Ishikawa (cell line): Measurements from ENCODE around the gene SDK2.

Source experiments
- CEBPB ChIP-seq: IDR thresholded peaks from 2 replicates; pipeline ENCODE4 v1.6.1; 2012
- CREB1 ChIP-seq: IDR thresholded peaks from 2 replicates; pipeline ENCODE4 v1.6.1; 2012; ENCODE audit warnings: low read depth
- EGR1 ChIP-seq: IDR thresholded peaks from 2 replicates; pipeline ENCODE4 v1.6.1; 2012
- EP300 ChIP-seq: IDR thresholded peaks from 2 replicates; pipeline ENCODE4 v1.6.1; 2012; ENCODE audit warnings: borderline replicate concordance
- FOXM1 ChIP-seq: IDR thresholded peaks from 2 replicates; pipeline ENCODE4 v1.6.1; 2012; ENCODE audit warnings: low read depth, borderline replicate concordance
- NFIC ChIP-seq: IDR thresholded peaks from 2 replicates; pipeline ENCODE4 v1.6.1; 2012
- RAD21 ChIP-seq: IDR thresholded peaks from 2 replicates; pipeline ENCODE4 v1.6.1; 2012; ENCODE audit warnings: low read depth
- REST ChIP-seq: IDR thresholded peaks from 2 replicates; pipeline ENCODE4 v1.6.1; 2012; ENCODE audit warnings: low read depth, mild to moderate bottlenecking
- TAF1 ChIP-seq: IDR thresholded peaks from 2 replicates; pipeline ENCODE4 v1.6.1; 2012; ENCODE audit warnings: low read depth, mild to moderate bottlenecking
- TCF12 ChIP-seq: IDR thresholded peaks from 2 replicates; pipeline ENCODE4 v1.6.1; 2012; ENCODE audit warnings: low read depth
- TEAD4 ChIP-seq: IDR thresholded peaks from 2 replicates; pipeline ENCODE4 v1.6.1; 2012
- YY1 ChIP-seq: IDR thresholded peaks from 2 replicates; pipeline ENCODE4 v1.6.1; 2012; ENCODE audit warnings: low read depth
- ZBTB7A ChIP-seq: IDR thresholded peaks from 2 replicates; pipeline ENCODE4 v1.6.1; 2012; ENCODE audit warnings: low read depth
- TF ChIP-seq, protein P1 (sequence below): IDR thresholded peaks from 2 replicates; pipeline ENCODE4 v1.6.1; 2012
- TF ChIP-seq, protein P2 (sequence below): IDR thresholded peaks from 2 replicates; pipeline ENCODE4 v1.6.1; 2012

The SDK2 gene

GRCh38 chr17:73551144-73551543 is 93.1 kb downstream of the SDK2 start:
- TF ChIP-seq, protein P1, sequence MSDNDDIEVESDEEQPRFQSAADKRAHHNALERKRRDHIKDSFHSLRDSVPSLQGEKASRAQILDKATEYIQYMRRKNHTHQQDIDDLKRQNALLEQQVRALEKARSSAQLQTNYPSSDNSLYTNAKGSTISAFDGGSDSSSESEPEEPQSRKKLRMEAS: no peak
- no peak for TF ChIP-seq NFIC
- no peak for TF ChIP-seq REST
- TF ChIP-seq YY1: no peak

- TF ChIP-seq RAD21: no peak
- TF ChIP-seq, protein P1: no peak
- TF ChIP-seq FOXM1: no peak
- no peak for TF ChIP-seq TAF1
- no peak for TF ChIP-seq TCF12
- TF ChIP-seq CREB1: no peak
- TF ChIP-seq REST: no peak
- TF ChIP-seq TEAD4: no peak
- no peak for TF ChIP-seq YY1
These were observed 93.7 kb downstream of the SDK2 start for GRCh38 chr17:73550556-73550955.

GRCh38 chr17:73549841-73550430 is 94.3 kb downstream of the SDK2 start:
- TF ChIP-seq, protein P1: no peak
- TF ChIP-seq FOXM1 (no peak), REST (no peak), TEAD4 (no peak), TAF1 (no peak), ZBTB7A (no peak), YY1 (no peak), CREB1 (no peak), NFIC (no peak), EP300 (no peak), CEBPB (no peak), RAD21 (no peak), EGR1 (no peak), TCF12 (no peak)
- TF ChIP-seq, protein P2, sequence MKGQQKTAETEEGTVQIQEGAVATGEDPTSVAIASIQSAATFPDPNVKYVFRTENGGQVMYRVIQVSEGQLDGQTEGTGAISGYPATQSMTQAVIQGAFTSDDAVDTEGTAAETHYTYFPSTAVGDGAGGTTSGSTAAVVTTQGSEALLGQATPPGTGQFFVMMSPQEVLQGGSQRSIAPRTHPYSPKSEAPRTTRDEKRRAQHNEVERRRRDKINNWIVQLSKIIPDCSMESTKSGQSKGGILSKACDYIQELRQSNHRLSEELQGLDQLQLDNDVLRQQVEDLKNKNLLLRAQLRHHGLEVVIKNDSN: no peak

DNA sequence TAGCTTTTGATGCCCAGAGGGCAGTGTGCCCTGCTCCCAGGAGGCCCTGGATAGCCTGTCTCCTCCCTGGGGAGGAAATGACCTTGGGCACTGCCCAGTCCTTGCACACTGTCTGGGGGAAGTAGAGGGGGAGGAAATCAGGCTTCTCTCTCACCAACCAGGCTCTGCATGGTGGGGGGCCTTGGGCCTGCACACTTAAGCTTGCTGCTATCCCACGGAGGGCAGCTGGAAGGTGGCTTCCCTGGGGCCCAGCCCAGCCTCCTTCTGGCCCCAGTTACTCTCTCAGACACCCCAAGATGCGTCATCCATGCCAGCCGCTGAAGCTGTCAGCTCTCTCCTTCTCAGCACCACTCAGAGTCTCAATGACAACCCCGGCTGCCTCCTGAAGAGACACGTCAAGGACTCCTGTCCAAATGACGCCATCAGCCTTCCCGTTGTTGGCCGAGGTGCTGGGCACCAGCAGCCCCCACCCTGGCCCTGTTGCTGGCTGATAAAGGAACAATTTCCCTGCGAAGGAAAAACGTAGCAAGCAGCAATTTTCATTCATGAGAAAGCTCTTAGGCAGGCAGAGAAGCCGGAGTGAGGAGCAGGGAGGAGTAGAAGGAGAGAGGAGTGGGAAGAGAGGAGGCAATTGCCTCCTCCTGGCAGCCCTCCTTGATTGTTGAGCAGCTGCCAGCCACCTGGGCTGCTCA is 95.5 kb downstream of the SDK2 start:
- TF ChIP-seq, protein P1: no peak
- TF ChIP-seq TCF12 (no peak), ZBTB7A (no peak), YY1 (no peak), RAD21 (no peak), EGR1 (no peak)

GRCh38 chr17:73547790-73548189 is 96.5 kb downstream of the SDK2 start:
- no peak for TF ChIP-seq FOXM1
- no peak for TF ChIP-seq ZBTB7A
- TF ChIP-seq CREB1: no peak
- TF ChIP-seq NFIC: no peak
- no peak for TF ChIP-seq EP300
- TF ChIP-seq RAD21: no peak
